Measurements from ENCODE around the gene PRKAA1. TPM values are rescaled to one million over a fixed set of nuclear protein-coding genes. Genes with fewer than 3 reads are reported as not detected.

Gene PRKAA1
- polyA plus RNA-seq, 1 of the 3 experiments (the other 2 are of a cell fraction), result 23.2 TPM

DNA sequence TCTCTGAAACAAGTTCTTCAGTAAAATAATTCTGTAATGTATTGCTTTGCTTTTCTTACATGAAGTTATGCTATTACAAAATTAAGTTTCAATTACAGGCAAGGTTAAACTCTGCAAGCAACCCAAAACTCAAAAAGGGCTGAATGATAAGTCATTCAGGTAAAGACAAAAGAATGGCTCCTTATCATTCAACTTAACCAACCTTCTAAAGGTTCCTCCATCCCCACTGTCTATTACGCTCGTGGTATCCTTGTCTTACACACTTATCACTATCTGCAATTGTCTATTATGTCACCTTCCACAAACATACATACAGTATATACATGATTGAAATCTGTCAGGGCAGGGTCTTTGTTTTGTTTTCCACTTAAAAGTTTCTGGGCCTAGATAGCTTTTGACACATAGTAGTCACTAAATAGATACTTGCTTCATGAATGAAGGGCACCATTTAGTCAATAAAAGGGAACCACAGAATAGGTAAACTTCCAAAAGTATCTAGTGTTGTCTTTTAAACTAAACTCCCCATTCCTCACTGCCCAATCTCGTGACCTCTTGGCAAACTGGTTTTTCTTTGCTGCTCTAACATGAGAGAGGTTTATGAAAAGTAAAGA lies 30.0 kb upstream of the PRKAA1 start:
- H3K27me3 ChIP-seq (ENCODE audit: insufficient read depth), result no peaks in the 10 kb centered on the region
- H3K4me2 ChIP-seq, result no peak overlapping the region
- peaks cover 49% of the 10 kb centered on the region for H3K79me2 ChIP-seq (ENCODE audit: insufficient read depth)
- CTCF ChIA-PET, result no interaction called here
- peak overlapping the region in 1 of 2 experiments; percentile 5; a peak in 1 of 4 replicates for H3K27ac ChIP-seq (ENCODE audit: low read depth in 2 of 2, low read length in 1 of 2)
- H4K20me1 ChIP-seq (ENCODE audit: insufficient read depth), result peaks cover 76% of the 10 kb centered on the region
- no peak overlapping the region for H3K4me3 ChIP-seq (ENCODE audit: low read depth in 2 of 2, low read length in 1 of 2)
- TF ChIP-seq, protein P1, sequence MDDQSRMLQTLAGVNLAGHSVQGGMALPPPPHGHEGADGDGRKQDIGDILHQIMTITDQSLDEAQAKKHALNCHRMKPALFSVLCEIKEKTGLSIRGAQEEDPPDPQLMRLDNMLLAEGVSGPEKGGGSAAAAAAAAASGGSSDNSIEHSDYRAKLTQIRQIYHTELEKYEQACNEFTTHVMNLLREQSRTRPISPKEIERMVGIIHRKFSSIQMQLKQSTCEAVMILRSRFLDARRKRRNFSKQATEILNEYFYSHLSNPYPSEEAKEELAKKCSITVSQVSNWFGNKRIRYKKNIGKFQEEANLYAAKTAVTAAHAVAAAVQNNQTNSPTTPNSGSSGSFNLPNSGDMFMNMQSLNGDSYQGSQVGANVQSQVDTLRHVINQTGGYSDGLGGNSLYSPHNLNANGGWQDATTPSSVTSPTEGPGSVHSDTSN (IDR thresholded peaks at IDR 0.05), result no peak
- peak; percentile 17; the same call in 1 of the 2 replicates for TF ChIP-seq POLR2AphosphoS5 (IDR thresholded peaks at IDR 0.05; ENCODE audit: low read depth, low read length)
- POLR2A ChIA-PET, result no interaction called here
- peaks cover 93% of the 10 kb centered on the region for H3F3A ChIP-seq (replicated peaks; ENCODE audit: insufficient read depth)
- DNase-seq, result no peak
- H3K4me1 ChIP-seq (ENCODE audit: control insufficient read depth in 1 of 2, insufficient read depth in 2 of 2, low read depth in 1 of 2, low read length in 1 of 2), result peaks cover 10 to 17% of the 10 kb centered on the region in 2 experiments; a peak in 3 of 4 replicates
- H3K9me2 ChIP-seq, result no peaks in the 10 kb centered on the region
- 96% methylated on average over 3 of the region's 3 CpGs for WGBS (ENCODE audit: low lambda C conversion rate)
- H3K36me3 ChIP-seq (replicated peaks in 1 of 2; ENCODE audit: control insufficient read depth in 1 of 2, insufficient read depth in 2 of 2, low read length in 1 of 2), result peaks cover 63 to 67% of the 10 kb centered on the region in 2 experiments
- no peaks in the 10 kb centered on the region for H3K9me3 ChIP-seq
- H3K9ac ChIP-seq, result no peak overlapping the region
- no peak overlapping the region for H2AFZ ChIP-seq (ENCODE audit: low read depth)

DNA sequence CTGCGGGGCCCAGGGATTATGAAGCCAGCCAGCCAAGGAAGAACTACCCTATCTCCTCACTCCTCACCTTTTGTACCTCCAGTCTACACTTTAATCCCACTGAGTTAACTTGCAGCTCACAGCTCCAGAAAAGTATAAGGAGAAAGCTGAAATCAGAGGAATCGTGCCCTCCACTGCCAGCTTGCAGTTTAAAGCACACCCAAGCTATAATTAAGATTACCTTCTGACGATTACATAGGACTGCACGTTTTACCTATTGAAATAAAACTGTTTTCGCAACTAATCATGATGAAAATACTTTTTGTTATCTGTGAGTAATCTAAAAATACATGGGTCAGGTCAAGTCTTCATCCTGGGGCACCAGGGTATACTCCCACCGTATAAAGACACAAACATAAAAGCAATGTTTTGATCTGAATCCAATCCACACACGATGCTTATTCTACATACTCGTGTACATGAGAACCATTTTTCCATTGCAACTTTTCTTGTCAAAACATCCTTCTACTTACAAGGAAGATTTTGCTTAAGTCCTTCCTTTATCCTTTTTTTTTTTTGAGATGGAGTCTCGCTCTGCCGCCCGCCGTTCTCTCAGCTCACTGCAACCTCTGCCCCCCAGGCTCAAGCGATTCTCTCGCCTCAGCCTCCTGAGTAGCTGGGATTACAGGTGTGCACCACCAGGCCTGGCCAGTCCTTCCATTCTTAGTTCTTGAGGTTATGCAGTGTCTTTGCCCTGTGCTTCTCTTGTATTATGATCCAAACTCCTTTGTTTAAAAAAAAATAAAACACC lies 29.2 kb upstream of the PRKAA1 start:
- TF ChIP-seq EZH2phosphoT487 (IDR thresholded peaks at IDR 0.05; ENCODE audit: borderline replicate concordance, low read depth) (no peak), FOXJ3 (CRISPR knock-in tag; IDR thresholded peaks at IDR 0.05) (no peak), POLR2AphosphoS5 (IDR thresholded peaks at IDR 0.05; ENCODE audit: low read depth, low read length) (peak; percentile 43; the same call in 1 of the 2 replicates)
- Histone ChIP-seq H3K79me2 (ENCODE audit: insufficient read depth) (peaks cover 41% of the 10 kb centered on the region; the same call in 1 of the 2 replicates), H3K4me2 (no peak overlapping the region), H3K9me2 (no peaks in the 10 kb centered on the region), H3F3A (replicated peaks; ENCODE audit: insufficient read depth) (peaks cover 86% of the 10 kb centered on the region), H3K9me3 (no peaks in the 10 kb centered on the region), H3K27me3 (ENCODE audit: insufficient read depth) (no peaks in the 10 kb centered on the region), H3K4me3 (ENCODE audit: low read depth in 2 of 2, low read length in 1 of 2) (no peak overlapping the region), H3K27ac (ENCODE audit: low read depth in 2 of 2, low read length in 1 of 2) (peak overlapping the region in 1 of 2 experiments; percentile 5; a peak in 1 of 4 replicates), H3K4me1 (ENCODE audit: control insufficient read depth in 1 of 2, insufficient read depth in 2 of 2, low read depth in 1 of 2, low read length in 1 of 2) (peaks cover 4 to 10% of the 10 kb centered on the region in 2 experiments; a peak in 3 of 4 replicates), H2AFZ (ENCODE audit: low read depth) (no peak overlapping the region), H3K9ac (no peak overlapping the region), H4K20me1 (ENCODE audit: insufficient read depth) (peaks cover 69% of the 10 kb centered on the region), H3K36me3 (replicated peaks in 1 of 2; ENCODE audit: control insufficient read depth in 1 of 2, insufficient read depth in 2 of 2, low read length in 1 of 2) (peaks cover 55 to 60% of the 10 kb centered on the region in 2 experiments)
- ChIA-PET POLR2A (interaction anchor here (1.1 kb wide), 1 partner anchor 29 kb away, joined by 4 read pairs; the partner anchor contains the start of gene PRKAA1), CTCF (no interaction called here)
- 90% methylated on average over 14 of the region's 14 CpGs for WGBS (ENCODE audit: low lambda C conversion rate)
- no peak for DNase-seq

DNA sequence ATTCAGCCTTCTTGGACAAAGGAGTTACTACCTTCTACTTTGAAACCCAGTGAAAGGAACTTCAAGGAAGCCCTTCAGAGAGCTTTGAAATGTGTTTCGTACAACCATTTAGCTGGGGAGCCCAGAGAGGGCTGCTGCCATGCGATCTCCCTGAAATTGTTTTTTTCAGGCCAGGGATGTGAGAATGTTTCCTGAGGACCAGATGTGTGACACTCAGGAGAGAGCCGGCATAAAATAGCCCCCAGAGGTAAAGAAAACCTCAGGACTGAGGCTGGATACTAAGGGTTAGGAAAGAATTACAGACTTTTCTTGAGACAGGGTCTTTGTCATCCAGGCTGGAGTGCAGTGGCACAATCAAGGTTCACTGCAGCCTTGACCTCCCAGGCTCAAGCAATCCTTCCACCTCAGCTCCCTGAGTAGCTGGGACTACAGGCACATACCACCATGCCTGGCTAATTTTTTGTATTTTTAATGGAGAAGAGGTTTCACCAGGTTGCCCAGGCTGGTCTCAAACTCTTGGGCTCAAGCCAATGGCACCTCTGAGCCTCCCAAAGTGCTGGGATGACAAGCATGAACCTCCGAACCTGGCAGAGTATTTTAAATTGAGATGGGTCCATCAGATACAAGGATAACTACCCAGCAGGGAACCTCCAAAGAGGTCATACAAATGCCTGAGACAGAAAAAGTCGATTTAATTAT lies 28.5 kb upstream of the PRKAA1 start:
- Histone ChIP-seq H2AFZ (ENCODE audit: low read depth) (no peak overlapping the region), H3K36me3 (replicated peaks in 1 of 2; ENCODE audit: control insufficient read depth in 1 of 2, insufficient read depth in 2 of 2, low read length in 1 of 2) (peaks cover 48 to 52% of the 10 kb centered on the region in 2 experiments), H3K9ac (no peak overlapping the region), H4K20me1 (ENCODE audit: insufficient read depth) (peaks cover 61% of the 10 kb centered on the region), H3K9me3 (no peaks in the 10 kb centered on the region), H3K27ac (ENCODE audit: low read depth in 2 of 2, low read length in 1 of 2) (peak overlapping the region in 1 of 2 experiments; percentile 5; a peak in 2 of 4 replicates), H3K4me3 (ENCODE audit: low read depth in 2 of 2, low read length in 1 of 2) (no peak overlapping the region), H3K27me3 (ENCODE audit: insufficient read depth) (no peaks in the 10 kb centered on the region), H3K4me1 (ENCODE audit: control insufficient read depth in 1 of 2, insufficient read depth in 2 of 2, low read depth in 1 of 2, low read length in 1 of 2) (peaks cover 0 to 3% of the 10 kb centered on the region in 2 experiments; a peak in 2 of 4 replicates), H3K4me2 (no peak overlapping the region), H3K79me2 (ENCODE audit: insufficient read depth) (peaks cover 34% of the 10 kb centered on the region; the same call in 1 of the 2 replicates), H3F3A (replicated peaks; ENCODE audit: insufficient read depth) (peaks cover 78% of the 10 kb centered on the region), H3K9me2 (no peaks in the 10 kb centered on the region)
- ChIA-PET CTCF (no interaction called here), POLR2A (interaction anchor here (1.1 to 1.3 kb wide), 3 partner anchors 9 to 28 kb away, joined by 3 to 4 read pairs (median 4); partner anchors contain the start of genes PRKAA1 and RPL37)
- TF ChIP-seq, protein P2, sequence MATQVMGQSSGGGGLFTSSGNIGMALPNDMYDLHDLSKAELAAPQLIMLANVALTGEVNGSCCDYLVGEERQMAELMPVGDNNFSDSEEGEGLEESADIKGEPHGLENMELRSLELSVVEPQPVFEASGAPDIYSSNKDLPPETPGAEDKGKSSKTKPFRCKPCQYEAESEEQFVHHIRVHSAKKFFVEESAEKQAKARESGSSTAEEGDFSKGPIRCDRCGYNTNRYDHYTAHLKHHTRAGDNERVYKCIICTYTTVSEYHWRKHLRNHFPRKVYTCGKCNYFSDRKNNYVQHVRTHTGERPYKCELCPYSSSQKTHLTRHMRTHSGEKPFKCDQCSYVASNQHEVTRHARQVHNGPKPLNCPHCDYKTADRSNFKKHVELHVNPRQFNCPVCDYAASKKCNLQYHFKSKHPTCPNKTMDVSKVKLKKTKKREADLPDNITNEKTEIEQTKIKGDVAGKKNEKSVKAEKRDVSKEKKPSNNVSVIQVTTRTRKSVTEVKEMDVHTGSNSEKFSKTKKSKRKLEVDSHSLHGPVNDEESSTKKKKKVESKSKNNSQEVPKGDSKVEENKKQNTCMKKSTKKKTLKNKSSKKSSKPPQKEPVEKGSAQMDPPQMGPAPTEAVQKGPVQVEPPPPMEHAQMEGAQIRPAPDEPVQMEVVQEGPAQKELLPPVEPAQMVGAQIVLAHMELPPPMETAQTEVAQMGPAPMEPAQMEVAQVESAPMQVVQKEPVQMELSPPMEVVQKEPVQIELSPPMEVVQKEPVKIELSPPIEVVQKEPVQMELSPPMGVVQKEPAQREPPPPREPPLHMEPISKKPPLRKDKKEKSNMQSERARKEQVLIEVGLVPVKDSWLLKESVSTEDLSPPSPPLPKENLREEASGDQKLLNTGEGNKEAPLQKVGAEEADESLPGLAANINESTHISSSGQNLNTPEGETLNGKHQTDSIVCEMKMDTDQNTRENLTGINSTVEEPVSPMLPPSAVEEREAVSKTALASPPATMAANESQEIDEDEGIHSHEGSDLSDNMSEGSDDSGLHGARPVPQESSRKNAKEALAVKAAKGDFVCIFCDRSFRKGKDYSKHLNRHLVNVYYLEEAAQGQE (IDR thresholded peaks at IDR 0.05; ENCODE audit: low read depth, low read length), result no peak
- TF ChIP-seq POLR2AphosphoS5 (IDR thresholded peaks at IDR 0.05; ENCODE audit: low read depth, low read length), result no peak
- WGBS (ENCODE audit: low lambda C conversion rate), result 90% methylated on average over 5 of the region's 5 CpGs
- no peak for DNase-seq
